ENCODE results near the gene ADAD1. TPM values are rescaled to one million over a fixed set of nuclear protein-coding genes. Genes with fewer than 3 reads are reported as not detected.
A peak's percentile ranks its signal among the peaks of the same experiment; 100 is the strongest.

ADAD1 gene
- total RNA-seq, 4 donors from 2014 or later: not detected

- Histone ChIP-seq H3K27ac (peak overlapping the region in 3 of 4 donors; percentile 18 to 60 (median 18)), H3K36me3 (peaks cover 2 to 15% of the 10 kb centered on the region in 2 donors), H3K4me1 (peaks cover 8 to 16% of the 10 kb centered on the region in 2 donors), H3K27me3 (no peaks in the 10 kb centered on the region), H3K9me3 (no peaks in the 10 kb centered on the region), H3K4me3 (no peak overlapping the region)
- ATAC-seq (peak in 1 of 2 donors; percentile 98), DNase-seq (peak in 1 of 2 donors; percentile 23)
- intact Hi-C loops (cut with DNase I; ENCODE audit: low total_unique reads) (no loop called here), in situ Hi-C loops (cut with MboI; ENCODE audit: low sequenced_read_pairs in 4 of 4) (no loop called here)
- TF ChIP-seq POLR2A (IDR thresholded peaks at IDR 0.05) (no peak), CTCF (IDR thresholded peaks at IDR 0.05 in 4 of 5, conservative IDR thresholded peaks at IDR 0.05 in 1 of 5) (no peak)
These were observed 36.9 kb upstream of the ADAD1 start for GRCh38 chr4:122341886-122342285.

GRCh38 chr4:122346036-122346435, 32.8 kb upstream of the ADAD1 start:
- TF ChIP-seq POLR2A (IDR thresholded peaks at IDR 0.05): no peak
- no peak for TF ChIP-seq CTCF (IDR thresholded peaks at IDR 0.05 in 4 of 5, conservative IDR thresholded peaks at IDR 0.05 in 1 of 5)
- DNase-seq (no peak), ATAC-seq (no peak)
- peaks cover 2 to 46% of the 10 kb centered on the region in 2 donors for H3K36me3 ChIP-seq
- H3K4me3 ChIP-seq: no peak overlapping the region
- H3K27ac ChIP-seq: no peak overlapping the region
- no peaks in the 10 kb centered on the region for H3K9me3 ChIP-seq
- peaks cover 0 to 5% of the 10 kb centered on the region in 2 donors for H3K4me1 ChIP-seq
- intact Hi-C loops (cut with DNase I; ENCODE audit: low total_unique reads) (no loop called here), in situ Hi-C loops (cut with MboI; ENCODE audit: low sequenced_read_pairs in 4 of 4) (no loop called here)
- no peaks in the 10 kb centered on the region for H3K27me3 ChIP-seq

GRCh38 chr4:122346503-122346902, 32.3 kb upstream of the ADAD1 start:
- Histone ChIP-seq H3K27me3 (no peaks in the 10 kb centered on the region), H3K4me1 (peaks cover 0 to 2% of the 10 kb centered on the region in 2 donors), H3K27ac (no peak overlapping the region), H3K9me3 (no peaks in the 10 kb centered on the region), H3K36me3 (peaks cover 2 to 49% of the 10 kb centered on the region in 2 donors), H3K4me3 (no peak overlapping the region)
- ATAC-seq: no peak
- no peak for DNase-seq
- in situ Hi-C loops (cut with MboI; ENCODE audit: low sequenced_read_pairs in 4 of 4): no loop called here
- TF ChIP-seq CTCF (IDR thresholded peaks at IDR 0.05 in 4 of 5, conservative IDR thresholded peaks at IDR 0.05 in 1 of 5): no peak
- TF ChIP-seq POLR2A (IDR thresholded peaks at IDR 0.05): no peak
- intact Hi-C loops (cut with DNase I; ENCODE audit: low total_unique reads): no loop called here

- H3K27ac ChIP-seq: no peak overlapping the region
- no peak overlapping the region for H3K4me3 ChIP-seq
- H3K4me1 ChIP-seq: no peaks in the 10 kb centered on the region
- DNase-seq (no peak), ATAC-seq (no peak)
- H3K36me3 ChIP-seq: peaks cover 3 to 75% of the 10 kb centered on the region in 2 donors
- TF ChIP-seq POLR2A (IDR thresholded peaks at IDR 0.05) (no peak), CTCF (IDR thresholded peaks at IDR 0.05 in 4 of 5, conservative IDR thresholded peaks at IDR 0.05 in 1 of 5) (no peak)
- no peaks in the 10 kb centered on the region for H3K9me3 ChIP-seq
- no peaks in the 10 kb centered on the region for H3K27me3 ChIP-seq
- in situ Hi-C loops (cut with MboI; ENCODE audit: low sequenced_read_pairs in 4 of 4): no loop called here
- intact Hi-C loops (cut with DNase I; ENCODE audit: low total_unique reads): no loop called here
These were observed 22.4 kb upstream of the ADAD1 start for GRCh38 chr4:122356317-122356808.

GRCh38 chr4:122360754-122361153, 18.1 kb upstream of the ADAD1 start:
- intact Hi-C loops (cut with DNase I; ENCODE audit: low total_unique reads): no loop called here
- ATAC-seq (no peak), DNase-seq (no peak)
- Histone ChIP-seq H3K27me3 (no peaks in the 10 kb centered on the region), H3K4me3 (no peak overlapping the region), H3K36me3 (peaks cover 10 to 53% of the 10 kb centered on the region in 2 donors), H3K9me3 (no peaks in the 10 kb centered on the region), H3K27ac (no peak overlapping the region), H3K4me1 (no peaks in the 10 kb centered on the region)
- TF ChIP-seq POLR2A (IDR thresholded peaks at IDR 0.05): no peak
- TF ChIP-seq CTCF (IDR thresholded peaks at IDR 0.05 in 4 of 5, conservative IDR thresholded peaks at IDR 0.05 in 1 of 5): no peak
- in situ Hi-C loops (cut with MboI; ENCODE audit: low sequenced_read_pairs in 4 of 4): no loop called here
